SK-N-SH (cell line): Measurements from ENCODE around the gene MYOM3. TPM values are rescaled to one million over a fixed set of nuclear protein-coding genes. Genes with fewer than 3 reads are reported as not detected.

Experiments
- CTCF ChIA-PET: fragments of 300-600, 350-600 bp; formaldehyde crosslinking; extraction: SDS; loops from one replicate; lab custom pipeline; 2021; lab: Yijun Ruan, JAX
- POLR2A ChIA-PET: fragments of 350-600 bp; sonication (Branson Sonifier 250); formaldehyde crosslinking; extraction: SDS; loops from one replicate; lab custom pipeline; 2020; ENCODE audit warnings: antibody characterized with exemption, inconsistent platforms; lab: Yijun Ruan, JAX
- DNase-seq: peaks from one replicate; pipeline ENCODE4 v3.0.0; 2012
- H2AFZ ChIP-seq: fragments of 200-600 bp; sonication (generic); 2 replicates; pipeline ENCODE4 v1.8.1; 2016; ENCODE audit warnings: antibody characterized with exemption, mild to moderate bottlenecking, low read depth
- H3F3A ChIP-seq: fragments of 200-600 bp; sonication (generic); replicated peaks from 2 replicates; pipeline ENCODE3; 2016; ENCODE audit warnings: antibody characterized with exemption, mild to moderate bottlenecking; ENCODE audit not compliant: insufficient read depth
- H3K27ac ChIP-seq, 2 experiments: fragments of 200-500 bp in 1 of 2; fragments of 200-600 bp in 1 of 2; sonication (Bioruptor generic) in 1 of 2; sonication (generic), shearing (Covaris generic) in 1 of 2; 2 replicates each; pipeline versions ENCODE4 v1.5.1 to v1.6.1; 2014 to 2016; ENCODE audit warnings: low read depth in 2 of 2, inconsistent platforms in 1 of 2, low read length in 1 of 2, mild to moderate bottlenecking in 1 of 2, mixed read lengths in 1 of 2
- H3K27me3 ChIP-seq: fragments of 200-600 bp; sonication (generic), shearing (Covaris generic); 2 replicates; pipeline ENCODE4 v1.6.1; 2016; ENCODE audit warnings: mixed run types; ENCODE audit not compliant: insufficient read depth
- H3K36me3 ChIP-seq, 2 experiments: fragments of 200-500 bp in 1 of 2; fragments of 200-600 bp in 1 of 2; sonication (Bioruptor generic) in 1 of 2; sonication (generic) in 1 of 2; replicated peaks in 1 of 2; 2 replicates each; pipeline versions ENCODE3 to v1.5.1; 2014 to 2016; ENCODE audit warnings: low read length in 1 of 2, mild to moderate bottlenecking in 1 of 2; ENCODE audit not compliant: insufficient read depth in 2 of 2, control insufficient read depth in 1 of 2
- H3K4me1 ChIP-seq, 2 experiments: fragments of 200-500 bp in 1 of 2; fragments of 200-600 bp in 1 of 2; sonication (Bioruptor generic) in 1 of 2; sonication (generic), shearing (Covaris generic) in 1 of 2; 2 replicates each; pipeline versions ENCODE4 v1.5.1 to v1.6.1; 2014 to 2016; ENCODE audit warnings: low read depth in 1 of 2, low read length in 1 of 2, mixed run types in 1 of 2; ENCODE audit not compliant: insufficient read depth in 2 of 2, control insufficient read depth in 1 of 2
- H3K4me2 ChIP-seq: fragments of 200-600 bp; sonication (generic), shearing (Covaris generic); 2 replicates; pipeline ENCODE4 v1.6.1; 2017; ENCODE audit warnings: mixed run types
- H3K4me3 ChIP-seq, 2 experiments: fragments of 200-500 bp in 1 of 2; fragments of 200-600 bp in 1 of 2; sonication (Bioruptor generic) in 1 of 2; sonication (generic), shearing (Covaris generic) in 1 of 2; 2 replicates each; pipeline versions ENCODE4 v1.5.1 to v1.8.1; 2014 to 2016; ENCODE audit warnings: low read depth in 2 of 2, inconsistent platforms in 1 of 2, low read length in 1 of 2, mild to moderate bottlenecking in 1 of 2, mixed read lengths in 1 of 2, moderate library complexity in 1 of 2
- H3K79me2 ChIP-seq: fragments of 200-600 bp; sonication (generic); 2 replicates; pipeline ENCODE4 v1.8.1; 2017; ENCODE audit warnings: mild to moderate bottlenecking; ENCODE audit not compliant: insufficient read depth
- H3K9ac ChIP-seq: fragments of 200-600 bp; sonication (generic); 2 replicates; pipeline ENCODE4 v1.6.1; 2017; ENCODE audit warnings: mixed run types
- H3K9me2 ChIP-seq: fragments of 200-600 bp; sonication (generic); 2 replicates; pipeline ENCODE4 v1.6.1; 2017; ENCODE audit warnings: mixed run types
- H3K9me3 ChIP-seq: fragments of 200-600 bp; sonication (generic); 2 replicates; pipeline ENCODE4 v1.6.1; 2017; ENCODE audit warnings: mixed run types, mild to moderate bottlenecking, moderate library complexity
- H4K20me1 ChIP-seq: fragments of 200-600 bp; sonication (generic); 2 replicates; pipeline ENCODE4 v1.6.1; 2017; ENCODE audit warnings: mild to moderate bottlenecking, mixed run types; ENCODE audit not compliant: insufficient read depth
- EP300 ChIP-seq, 2 experiments: IDR thresholded peaks; 2 replicates each; pipeline versions ENCODE4 v1.4.0 to v1.6.1; 2012; ENCODE audit warnings: borderline replicate concordance in 1 of 2, low read depth in 1 of 2, low read length in 1 of 2
- FOSL2 ChIP-seq: IDR thresholded peaks from 2 replicates; pipeline ENCODE4 v1.4.0; 2012; ENCODE audit warnings: low read depth, mild to moderate bottlenecking, moderate library complexity, borderline replicate concordance
- GABPA ChIP-seq: IDR thresholded peaks from 2 replicates; pipeline ENCODE4 v1.4.0; 2012; ENCODE audit warnings: low read depth, mild to moderate bottlenecking
- MEF2A ChIP-seq: IDR thresholded peaks from 2 replicates; pipeline ENCODE4 v1.4.0; 2012; ENCODE audit warnings: low read depth, borderline replicate concordance
- MXI1 ChIP-seq: IDR thresholded peaks from 2 replicates; pipeline ENCODE4 v1.6.1; 2012; ENCODE audit warnings: mild to moderate bottlenecking, low read depth, low read length, improper control_type of control experiment
- RCOR1 ChIP-seq: fragments of 150-350 bp; IDR thresholded peaks from 2 replicates; pipeline ENCODE4 v1.6.1; 2017; ENCODE audit warnings: antibody characterized with exemption, low read length
- RFX5 ChIP-seq: IDR thresholded peaks from 2 replicates; pipeline ENCODE4 v1.6.1; 2012; ENCODE audit warnings: mild to moderate bottlenecking, improper control_type of control experiment, low read length
- SIN3A ChIP-seq: IDR thresholded peaks from 2 replicates; pipeline ENCODE4 v1.6.1; 2012; ENCODE audit warnings: low read depth, mild to moderate bottlenecking, low read length, moderate library complexity, borderline replicate concordance
- SMC3 ChIP-seq: IDR thresholded peaks from 2 replicates; pipeline ENCODE4 v1.6.1; 2012; ENCODE audit warnings: low read depth, low read length, improper control_type of control experiment
- TAF1 ChIP-seq: IDR thresholded peaks from 2 replicates; pipeline ENCODE4 v1.6.1; 2012; ENCODE audit warnings: low read depth, mild to moderate bottlenecking, low read length, moderate library complexity, borderline replicate concordance
- TEAD4 ChIP-seq: IDR thresholded peaks from 2 replicates; pipeline ENCODE4 v1.4.0; 2012; ENCODE audit warnings: mild to moderate bottlenecking, borderline replicate concordance; ENCODE audit not compliant: insufficient read depth
- YY1 ChIP-seq: IDR thresholded peaks from 2 replicates; pipeline ENCODE4 v1.4.0; 2012; ENCODE audit warnings: low read depth, mild to moderate bottlenecking
- ZBTB33 ChIP-seq: IDR thresholded peaks from 2 replicates; pipeline ENCODE4 v1.4.0; 2012; ENCODE audit warnings: low read depth, borderline replicate concordance
- WGBS: methylation state at CpG from one replicate; pipeline ENCODE4 v1.1.6; 2017; ENCODE audit warnings: low lambda C conversion rate; 5-methylcytosine and 5-hydroxymethylcytosine counted together
- polyA plus RNA-seq, 3 experiments: library from polyadenylated mRNA; depleted of rRNA; stranded (reverse); fragments of >200 nt; gene quantifications; 2 replicates each; pipeline ENCODE4 v1.2.3, GENCODE V29; 2012
- TF ChIP-seq, protein P1 (sequence below): IDR thresholded peaks from 2 replicates; pipeline ENCODE4 v1.6.1; 2012; ENCODE audit warnings: mild to moderate bottlenecking, low read depth, low read length, moderate library complexity

Gene MYOM3
- polyA plus RNA-seq, 1 of the 3 experiments (the other 2 are of a cell fraction) = 0.02 TPM

- Histone ChIP-seq H3F3A (no peaks in the 10 kb centered on the region), H3K79me2 (no peaks in the 10 kb centered on the region), H3K36me3 (no peaks in the 10 kb centered on the region), H4K20me1 (no peaks in the 10 kb centered on the region), H3K9me3 (no peaks in the 10 kb centered on the region), H3K9ac (no peak overlapping the region), H3K4me2 (no peak overlapping the region), H2AFZ (no peak overlapping the region), H3K9me2 (no peaks in the 10 kb centered on the region), H3K4me1 (peaks cover 0 to 5% of the 10 kb centered on the region in 2 experiments; a peak in 1 of 4 replicates), H3K27ac (no peak overlapping the region), H3K27me3 (no peaks in the 10 kb centered on the region; the same call in 1 of the 2 replicates), H3K4me3 (no peak overlapping the region)
- ChIA-PET POLR2A (no interaction called here), CTCF (interaction anchor here (0.8 to 2.1 kb wide), 3 partner anchors 13 to 102 kb away, joined by 3 to 7 read pairs (median 4); no protein-coding TSS in a partner anchor)
- no peak for DNase-seq
- TF ChIP-seq EP300 (IDR thresholded peaks at IDR 0.05; ENCODE audit: borderline replicate concordance in 1 of 2, low read depth in 1 of 2, low read length in 1 of 2) (no peak), MEF2A (no peak), GABPA (no peak), MXI1 (no peak), RCOR1 (no peak), TEAD4 (no peak), TAF1 (no peak), ZBTB33 (no peak)
- 87% methylated on average over 5 of the region's 11 CpGs for WGBS
Observed at GRCh38 chr1:24097663-24098062, 14.3 kb downstream of the MYOM3 start.

DNA sequence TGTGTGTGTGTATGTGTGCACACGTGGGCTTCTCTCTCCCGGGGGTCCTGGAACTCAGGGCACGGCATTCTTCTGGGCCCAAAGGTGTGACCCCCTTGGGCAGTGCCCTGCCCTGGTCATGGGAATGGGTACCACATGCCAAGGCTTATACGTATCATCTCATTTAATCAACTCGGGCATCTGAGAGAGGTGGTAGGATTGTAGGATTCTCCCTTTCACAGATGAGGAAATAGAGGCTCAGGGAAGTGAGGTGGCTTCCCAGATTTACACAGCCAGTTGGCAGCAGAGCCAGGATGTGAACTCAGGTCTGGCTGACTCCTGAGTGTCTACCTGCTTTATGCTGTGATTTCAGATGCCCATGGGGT lies 15.2 kb downstream of the MYOM3 start:
- no peaks in the 10 kb centered on the region for H3F3A ChIP-seq
- no peak overlapping the region for H3K27ac ChIP-seq
- CTCF ChIA-PET = interaction anchor here (2.0 to 2.1 kb wide), 2 partner anchors 25 to 103 kb away, joined by 4 to 7 read pairs; no protein-coding TSS in a partner anchor
- H3K27me3 ChIP-seq = no peaks in the 10 kb centered on the region; the same call in 1 of the 2 replicates
- no peak overlapping the region for H3K9ac ChIP-seq
- H3K4me3 ChIP-seq = no peak overlapping the region
- H2AFZ ChIP-seq = no peak overlapping the region
- H3K36me3 ChIP-seq = no peaks in the 10 kb centered on the region
- POLR2A ChIA-PET = no interaction called here
- no peaks in the 10 kb centered on the region for H3K79me2 ChIP-seq
- H3K9me2 ChIP-seq = no peaks in the 10 kb centered on the region
- WGBS = 90% methylated on average over 3 of the region's 5 CpGs
- no peak overlapping the region for H3K4me2 ChIP-seq
- H3K9me3 ChIP-seq = no peaks in the 10 kb centered on the region
- TF ChIP-seq, protein P1, sequence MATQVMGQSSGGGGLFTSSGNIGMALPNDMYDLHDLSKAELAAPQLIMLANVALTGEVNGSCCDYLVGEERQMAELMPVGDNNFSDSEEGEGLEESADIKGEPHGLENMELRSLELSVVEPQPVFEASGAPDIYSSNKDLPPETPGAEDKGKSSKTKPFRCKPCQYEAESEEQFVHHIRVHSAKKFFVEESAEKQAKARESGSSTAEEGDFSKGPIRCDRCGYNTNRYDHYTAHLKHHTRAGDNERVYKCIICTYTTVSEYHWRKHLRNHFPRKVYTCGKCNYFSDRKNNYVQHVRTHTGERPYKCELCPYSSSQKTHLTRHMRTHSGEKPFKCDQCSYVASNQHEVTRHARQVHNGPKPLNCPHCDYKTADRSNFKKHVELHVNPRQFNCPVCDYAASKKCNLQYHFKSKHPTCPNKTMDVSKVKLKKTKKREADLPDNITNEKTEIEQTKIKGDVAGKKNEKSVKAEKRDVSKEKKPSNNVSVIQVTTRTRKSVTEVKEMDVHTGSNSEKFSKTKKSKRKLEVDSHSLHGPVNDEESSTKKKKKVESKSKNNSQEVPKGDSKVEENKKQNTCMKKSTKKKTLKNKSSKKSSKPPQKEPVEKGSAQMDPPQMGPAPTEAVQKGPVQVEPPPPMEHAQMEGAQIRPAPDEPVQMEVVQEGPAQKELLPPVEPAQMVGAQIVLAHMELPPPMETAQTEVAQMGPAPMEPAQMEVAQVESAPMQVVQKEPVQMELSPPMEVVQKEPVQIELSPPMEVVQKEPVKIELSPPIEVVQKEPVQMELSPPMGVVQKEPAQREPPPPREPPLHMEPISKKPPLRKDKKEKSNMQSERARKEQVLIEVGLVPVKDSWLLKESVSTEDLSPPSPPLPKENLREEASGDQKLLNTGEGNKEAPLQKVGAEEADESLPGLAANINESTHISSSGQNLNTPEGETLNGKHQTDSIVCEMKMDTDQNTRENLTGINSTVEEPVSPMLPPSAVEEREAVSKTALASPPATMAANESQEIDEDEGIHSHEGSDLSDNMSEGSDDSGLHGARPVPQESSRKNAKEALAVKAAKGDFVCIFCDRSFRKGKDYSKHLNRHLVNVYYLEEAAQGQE = no peak
- TF ChIP-seq RFX5 (no peak), SMC3 (no peak), ZBTB33 (no peak), YY1 (no peak), TEAD4 (no peak), FOSL2 (no peak), SIN3A (no peak)
- no peaks in the 10 kb centered on the region; a peak in 1 of 4 replicates for H3K4me1 ChIP-seq
- DNase-seq = no peak
- no peaks in the 10 kb centered on the region for H4K20me1 ChIP-seq
